Measurements from ENCODE around the gene CEP112. TPM values are rescaled to one million over a fixed set of nuclear protein-coding genes. Genes with fewer than 3 reads are reported as not detected.

CEP112 gene
- total and polyA plus RNA-seq, 2 of the 4 experiments (the other 2 are of a cell fraction), result 2.5 to 5.6 TPM

DNA sequence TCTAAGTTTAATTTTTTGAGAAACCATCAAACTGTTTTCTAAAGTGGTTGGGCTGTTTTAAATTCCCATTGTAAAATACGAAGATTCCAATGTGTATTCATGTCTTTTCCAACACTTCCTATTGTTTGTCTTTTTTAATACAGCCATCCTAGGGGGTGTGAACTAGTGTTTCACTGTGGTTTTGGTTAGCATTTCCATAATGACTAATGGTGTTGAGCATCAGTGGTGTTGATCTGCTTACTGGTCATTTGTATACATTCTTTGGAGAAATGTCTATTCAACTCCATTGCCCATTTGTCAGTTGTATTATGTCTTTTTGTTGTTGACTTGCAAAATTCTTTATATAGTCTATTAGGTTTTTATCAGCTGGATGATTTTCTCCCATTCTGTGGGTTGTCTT is 391.3 kb downstream of the CEP112 start:
- Histone ChIP-seq H3K56ac (ENCODE audit: extremely low read depth, insufficient read depth, low read length) (no peak overlapping the region), H3K14ac (replicated peaks; ENCODE audit: low read depth, low read length) (no peak overlapping the region), H4K5ac (ENCODE audit: low read depth, low read length) (no peak overlapping the region), H3K9ac (ENCODE audit: low read depth, low read length) (no peak overlapping the region), H4K20me1 (ENCODE audit: insufficient read depth, low read length) (no peaks in the 10 kb centered on the region), H3K4ac (ENCODE audit: low read depth, low read length) (no peak overlapping the region), H3K36me3 (ENCODE audit: control insufficient read depth, insufficient read depth, low read length) (no peaks in the 10 kb centered on the region), H3K9me3 (ENCODE audit: control insufficient read depth, insufficient read depth, low read length) (peaks cover 11% of the 10 kb centered on the region), H3K4me1 (ENCODE audit: control insufficient read depth, insufficient read depth, low read length) (no peaks in the 10 kb centered on the region), H3K9me1 (ENCODE audit: insufficient read depth, low read length) (no peaks in the 10 kb centered on the region), H3K4me2 (ENCODE audit: low read depth, low read length) (no peak overlapping the region), H2BK120ac (ENCODE audit: low read depth, low read length) (no peak overlapping the region), H2BK5ac (ENCODE audit: low read depth, low read length, poor library complexity, severe bottlenecking) (no peak overlapping the region), H4K8ac (ENCODE audit: low read depth in 2 of 2, low read length in 2 of 2) (no peak overlapping the region), H2AK9ac (replicated peaks; ENCODE audit: low read depth, low read length, poor library complexity) (no peak overlapping the region), H4K91ac (ENCODE audit: insufficient read depth, low read depth, low read length) (no peak overlapping the region), H3K27ac (ENCODE audit: insufficient read depth, low read length) (no peak overlapping the region), H3K4me3 (ENCODE audit: insufficient read depth, low read depth, low read length) (no peak overlapping the region), H3K79me1 (ENCODE audit: low read depth in 1 of 2, low read length in 2 of 2) (no peaks in the 10 kb centered on the region), H2BK15ac (ENCODE audit: low read depth, low read length) (no peak overlapping the region), H2AK5ac (ENCODE audit: low read depth, low read length) (no peak overlapping the region), H3K18ac (ENCODE audit: low read depth, low read length) (no peak overlapping the region), H3K27me3 (ENCODE audit: control insufficient read depth, insufficient read depth, low read length) (no peaks in the 10 kb centered on the region), H3K23ac (ENCODE audit: low read depth, low read length) (no peak overlapping the region), H2AFZ (replicated peaks; ENCODE audit: low read length, poor library complexity) (no peak overlapping the region), H2BK20ac (ENCODE audit: low read depth, low read length) (no peak overlapping the region)
- TF ChIP-seq BHLHE40 (IDR thresholded peaks at IDR 0.05; ENCODE audit: low read depth, low read length), result no peak
- DNase-seq, result no peak
- ChIA-PET POLR2A (ENCODE audit: unreplicated experiment) (no interaction called here), CTCF (no interaction called here)
- in situ Hi-C loops (cut with MboI; ENCODE audit: low sequenced_read_pairs) (no loop called here), dilution Hi-C loops (cut with HindIII; ENCODE audit: low sequenced_read_pairs, unreplicated experiment) (no loop called here), intact Hi-C loops (cut with micrococcal nuclease) (no loop called here)
- no CpG with 5 or more reads among the region's 1 CpG for WGBS, 2 experiments (ENCODE audit: extremely low coverage in 2 of 2, insufficient read length in 1 of 2)
- BruUV-seq (replicated peaks), result no TSS peak
- ATAC-seq (ENCODE audit: low read depth), result no peak

Data from IMR-90 (cell line).